Activated T-helper 1 cell treated with anti-CD3 and anti-CD28 coated beads, Interleukin-2, amount 50 U/mL, for 16 hours (primary cell): Measurements from ENCODE around the gene SHISA5.
A peak's percentile ranks its signal among the peaks of the same experiment; 100 is the strongest.
"Not testable (repeated sequence)": the region's sequence is repeated elsewhere in the genome, so short reads cannot be mapped to it uniquely, and the experiment has no call there.

ENCODE experiments used
- DNase-seq, 2 donors: peaks; one replicate each; pipeline ENCODE4 v3.0.0-alpha.2; 2020; ENCODE audit warnings: low read depth in 1 of 2, low spot score in 1 of 2

Gene SHISA5, protein sequence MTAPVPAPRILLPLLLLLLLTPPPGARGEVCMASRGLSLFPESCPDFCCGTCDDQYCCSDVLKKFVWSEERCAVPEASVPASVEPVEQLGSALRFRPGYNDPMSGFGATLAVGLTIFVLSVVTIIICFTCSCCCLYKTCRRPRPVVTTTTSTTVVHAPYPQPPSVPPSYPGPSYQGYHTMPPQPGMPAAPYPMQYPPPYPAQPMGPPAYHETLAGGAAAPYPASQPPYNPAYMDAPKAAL

DNA sequence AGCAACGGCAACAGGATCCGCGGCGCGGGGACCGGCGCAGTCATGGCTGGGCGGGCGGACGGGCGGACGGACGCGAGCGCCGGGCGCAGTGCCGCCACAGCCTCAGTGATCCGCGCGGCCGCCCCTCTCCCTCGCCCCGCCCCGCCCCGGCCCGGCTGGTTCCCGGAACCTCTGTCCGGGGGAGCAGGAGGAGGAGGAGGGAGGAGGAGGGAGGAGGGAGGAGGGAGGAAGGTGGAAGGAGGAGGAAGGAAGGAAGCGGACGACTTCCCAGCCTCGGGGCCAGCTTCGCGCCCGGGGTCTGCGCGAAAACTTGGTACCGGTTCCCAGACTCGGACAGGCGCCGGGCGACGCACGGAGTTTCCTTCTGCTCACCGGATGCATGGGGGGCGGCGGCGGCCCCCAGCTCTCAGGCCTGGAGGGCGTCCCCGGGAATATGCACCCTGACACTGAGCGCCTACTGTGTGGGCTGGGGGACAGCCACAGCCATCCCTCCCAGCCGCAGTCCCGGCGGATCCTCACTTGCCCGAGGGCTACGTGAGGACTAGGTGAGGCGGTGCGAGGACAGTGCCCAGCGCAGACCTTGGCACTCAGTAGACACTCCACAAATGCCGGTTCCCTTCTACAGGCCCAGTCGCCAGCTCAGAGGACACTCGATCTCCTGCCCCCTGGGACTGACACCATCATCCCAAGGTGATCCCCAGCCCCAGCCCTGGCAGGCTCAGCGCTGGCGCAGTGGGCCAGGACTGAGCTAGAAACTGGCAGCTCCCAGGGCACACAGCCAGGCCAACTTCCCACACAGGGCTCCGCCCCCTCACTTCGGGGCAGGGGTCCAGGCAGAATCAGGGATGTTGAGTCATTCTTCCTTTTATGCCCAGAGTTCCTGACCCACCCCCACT, at the start of gene SHISA5:
SHISA5 (minus strand) TSS at position 124 of the 896 bp plus-strand sequence; CDS start at position 44, 80 bp downstream.
- DNase-seq: peak; percentile 27 to 30

DNA sequence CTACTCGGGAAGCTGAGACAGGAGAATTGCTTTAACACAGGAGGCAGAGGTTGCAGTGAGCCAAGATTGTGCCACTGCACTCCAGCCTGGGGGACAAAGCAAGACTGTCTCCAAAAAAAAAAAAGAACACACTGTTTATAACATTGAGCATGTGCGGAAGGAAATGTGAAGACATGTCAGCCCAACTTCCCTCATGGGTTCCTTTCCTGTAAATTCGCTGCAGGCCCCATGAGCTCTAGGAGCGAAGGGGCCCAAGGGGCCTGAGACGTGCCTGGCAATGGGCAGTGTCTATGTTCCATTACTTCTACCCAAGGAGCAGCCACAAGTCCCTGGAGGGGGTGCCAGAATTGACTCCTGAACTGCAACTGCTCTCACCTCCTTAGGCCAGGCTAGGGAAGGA, 49.4 kb upstream of the SHISA5 start:
- no peak for DNase-seq

DNA sequence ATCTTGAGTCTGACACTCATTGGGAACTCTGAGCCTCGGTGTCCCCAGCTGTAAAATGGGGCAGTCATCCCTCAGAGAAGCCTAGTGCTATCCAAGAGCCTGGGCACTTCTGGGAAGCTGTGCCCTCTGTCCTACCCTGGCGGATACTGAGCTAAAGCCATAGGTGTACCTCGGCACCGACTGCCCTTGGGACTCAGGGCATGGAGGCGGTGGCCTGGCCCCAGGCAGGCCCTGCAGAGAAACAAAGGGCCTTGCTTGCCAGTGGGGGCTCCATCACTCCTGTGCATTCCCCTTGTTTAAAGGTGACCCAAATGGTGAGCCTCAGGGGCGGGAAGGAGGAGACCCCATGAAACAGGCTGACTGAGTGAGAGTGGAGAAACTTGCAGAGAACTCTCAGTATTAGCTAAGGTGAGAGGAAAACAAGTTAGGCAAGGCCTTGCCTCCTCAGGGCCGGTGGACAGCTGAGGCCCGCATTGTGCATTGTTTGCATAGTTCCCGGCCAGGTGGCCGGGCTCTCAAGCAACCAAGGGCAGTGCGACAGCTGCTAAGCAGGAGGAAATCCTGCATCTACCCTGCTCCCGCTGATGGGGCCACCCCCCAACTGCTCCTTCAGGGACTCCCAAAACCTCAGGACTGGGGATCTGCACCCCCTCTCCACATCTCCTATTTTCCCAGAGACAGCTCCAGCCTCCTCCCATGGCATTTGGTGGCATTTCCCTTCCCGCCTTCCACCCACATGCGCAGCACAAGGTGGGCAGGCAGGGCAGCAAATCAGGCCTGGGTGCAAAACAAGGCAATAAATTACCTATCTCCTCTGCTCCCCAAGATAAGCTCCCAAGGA, 48.4 kb upstream of the SHISA5 start:
- no peak for DNase-seq

DNA sequence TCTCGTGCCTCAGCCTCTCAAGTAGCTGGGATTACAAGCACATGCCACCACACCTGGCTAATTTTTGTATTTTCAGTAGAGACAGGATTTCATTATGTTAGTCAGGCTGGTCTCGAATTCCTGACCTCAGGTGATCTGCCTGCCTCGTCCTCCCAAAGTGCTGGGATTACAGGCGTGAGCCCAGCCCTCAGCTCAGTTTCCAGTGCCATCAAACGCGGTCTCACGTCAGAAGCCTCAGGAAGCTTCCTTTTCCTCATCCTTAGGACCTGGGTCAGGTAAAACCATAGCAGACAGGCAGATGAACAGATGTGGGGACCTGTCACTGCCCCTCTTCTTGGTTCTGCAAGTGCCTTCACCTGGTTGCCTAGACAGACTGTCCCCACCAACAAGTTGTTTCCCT, 47.7 kb upstream of the SHISA5 start:
- DNase-seq: not testable (repeated sequence)

DNA sequence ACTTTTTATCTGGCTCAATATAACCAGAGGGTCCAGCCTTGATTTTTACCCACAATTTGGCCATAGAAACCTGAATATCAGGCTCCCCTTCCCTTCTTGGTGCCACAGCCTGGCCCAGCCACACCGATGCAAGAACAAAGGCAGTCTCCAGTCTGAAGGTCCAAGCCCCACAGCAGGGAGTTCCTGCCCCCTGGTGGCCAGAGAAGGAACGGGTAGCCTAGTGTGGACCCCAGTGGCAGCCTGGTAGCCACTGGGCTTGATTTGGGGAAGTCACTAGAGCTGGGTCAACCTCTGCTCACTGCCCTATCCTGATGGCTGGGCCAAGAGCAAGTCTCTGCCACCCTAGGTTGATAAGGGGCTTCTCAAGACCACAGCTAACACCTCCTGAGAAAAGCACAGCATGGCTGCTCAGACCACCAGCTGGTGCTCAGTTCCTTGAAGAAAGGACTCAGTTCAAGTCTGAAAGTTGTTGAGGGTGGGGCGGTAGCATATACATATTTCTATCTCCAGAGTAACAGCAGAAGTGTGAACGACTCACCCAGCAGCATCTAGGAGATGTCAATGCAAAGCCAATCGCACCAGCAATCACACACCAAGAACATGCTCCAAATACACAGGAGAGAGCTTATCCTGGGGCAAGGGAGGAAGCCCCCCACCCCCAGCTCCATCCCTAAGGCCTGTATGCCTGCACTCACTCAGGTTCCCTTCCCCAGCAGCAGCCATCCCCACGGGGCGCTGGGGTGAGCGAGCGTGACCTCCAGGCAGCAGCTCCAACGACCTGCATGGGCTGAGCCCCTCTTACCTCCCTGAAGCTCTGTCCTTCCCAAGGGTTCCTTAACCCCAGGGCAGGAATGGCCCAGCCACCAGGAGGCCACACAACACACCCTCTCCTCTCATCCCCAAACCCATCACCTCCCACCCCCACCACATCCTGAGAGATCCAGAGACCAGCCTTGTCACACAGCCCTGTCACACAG, 45.0 kb upstream of the SHISA5 start:
- peak; percentile 68 to 78 for DNase-seq

DNA sequence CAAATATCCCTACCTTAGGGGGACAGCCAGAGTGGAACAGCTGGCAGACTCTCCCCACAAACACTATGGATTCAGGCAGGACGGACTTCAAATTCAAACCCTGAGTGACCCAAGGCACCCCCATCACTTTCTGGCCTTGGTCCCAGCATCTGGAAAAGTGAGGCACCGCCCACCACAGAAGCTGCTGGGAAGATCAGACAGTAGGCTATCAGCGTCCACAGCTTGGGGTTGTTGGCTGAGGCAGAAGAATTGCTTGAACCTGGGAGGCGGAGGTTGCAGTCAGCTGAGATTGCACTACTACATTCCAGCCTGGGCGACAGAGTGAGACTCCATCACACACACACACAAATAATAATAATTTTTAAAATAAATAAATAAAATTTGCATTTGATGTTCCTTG, 44.2 kb upstream of the SHISA5 start:
- DNase-seq: no peak

DNA sequence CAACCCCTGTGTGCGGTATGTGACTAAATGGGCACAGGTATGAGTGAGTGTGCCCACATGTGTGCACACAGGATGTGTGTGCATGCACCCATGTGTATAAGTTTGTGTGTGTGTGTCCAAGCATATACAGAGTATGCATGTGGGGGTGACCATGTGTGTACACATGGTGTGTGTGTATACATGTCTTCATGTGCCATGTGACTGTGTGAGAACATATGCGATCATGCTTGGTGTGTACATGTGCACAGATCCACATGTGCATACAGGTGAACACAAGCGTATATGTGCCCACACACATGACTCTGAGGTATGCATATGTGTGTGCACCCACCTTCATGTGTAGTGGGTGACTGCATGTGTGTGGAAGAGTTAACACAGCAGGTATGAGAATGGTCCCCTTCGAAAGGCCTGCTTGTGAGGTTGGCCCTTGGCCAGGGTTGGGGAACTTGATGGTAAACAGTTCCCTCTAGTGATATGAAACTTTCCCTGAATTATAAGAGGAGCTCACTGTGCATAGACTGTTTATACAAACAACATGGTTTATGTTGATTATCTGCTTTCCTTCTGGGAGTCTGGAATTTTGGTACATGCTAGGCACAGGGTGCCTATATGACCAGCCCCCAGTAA, 42.3 kb upstream of the SHISA5 start:
- no peak for DNase-seq

DNA sequence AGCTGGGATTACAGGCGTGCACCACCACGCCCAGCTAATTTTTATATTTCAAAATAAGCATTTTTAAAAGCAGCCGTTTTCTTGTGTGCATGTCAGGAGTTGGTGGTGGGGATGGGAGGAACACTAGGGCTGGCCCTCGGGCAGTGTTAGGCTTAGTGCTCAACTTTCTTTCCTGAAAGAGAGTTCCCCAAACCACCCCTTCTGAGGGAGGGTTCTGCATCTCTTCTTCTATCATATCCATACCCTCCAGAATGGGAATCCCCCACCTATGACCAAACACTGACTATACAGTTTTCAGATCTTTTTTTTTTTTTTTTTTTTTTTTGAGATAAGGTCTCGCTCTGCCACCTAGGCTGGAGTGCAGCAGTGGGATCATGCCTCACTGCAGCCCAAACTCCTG, 40.2 kb upstream of the SHISA5 start:
- no peak for DNase-seq

DNA sequence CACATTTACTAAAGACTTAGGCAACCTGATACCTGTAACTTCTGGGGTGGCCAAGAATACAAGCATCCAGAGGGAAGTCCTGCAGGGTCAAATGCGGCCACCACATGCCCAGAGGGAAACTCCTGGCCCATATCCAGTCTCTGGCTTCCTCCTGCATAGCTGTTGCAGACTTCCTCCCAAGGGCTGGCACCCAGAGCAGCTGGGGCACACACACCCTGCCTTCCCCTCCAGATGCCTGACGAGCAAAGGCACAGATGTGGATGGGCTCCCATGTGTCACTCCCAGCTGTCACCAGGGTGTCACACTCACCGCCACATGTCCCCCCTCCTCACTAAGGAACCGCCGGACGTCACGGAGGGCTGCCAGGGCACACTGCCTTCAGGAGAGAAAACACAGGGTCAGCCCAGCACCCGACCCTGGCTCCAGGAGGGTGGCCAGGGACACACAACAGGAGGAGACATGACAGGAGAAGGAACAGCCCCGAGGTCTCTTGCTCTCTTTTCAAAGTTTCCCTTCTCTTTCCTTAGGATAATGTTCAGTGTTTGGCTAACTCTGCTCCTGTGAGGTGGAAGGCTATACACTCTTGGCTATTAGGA, 39.4 kb upstream of the SHISA5 start:
- DNase-seq: no peak

DNA sequence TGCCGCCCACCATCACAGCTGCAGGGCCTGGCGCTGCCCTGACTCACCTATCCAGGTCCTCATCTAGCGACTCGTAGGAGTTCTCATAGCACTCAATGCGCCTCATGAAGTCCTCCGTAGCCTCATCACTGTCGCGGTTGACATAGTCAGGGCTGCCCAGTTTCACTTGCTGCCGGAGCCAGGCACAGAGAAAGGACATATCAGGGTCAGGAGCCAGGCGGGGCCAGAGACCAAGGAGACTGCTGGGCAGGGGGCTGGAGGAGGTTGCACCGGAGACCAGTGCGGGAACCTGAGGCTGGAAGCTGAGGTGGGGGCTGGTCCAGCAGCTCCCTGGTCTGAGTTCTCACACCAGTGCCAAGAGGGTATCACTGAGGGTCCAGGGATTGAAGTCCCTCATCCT, 34.5 kb upstream of the SHISA5 start:
- DNase-seq: no peak

DNA sequence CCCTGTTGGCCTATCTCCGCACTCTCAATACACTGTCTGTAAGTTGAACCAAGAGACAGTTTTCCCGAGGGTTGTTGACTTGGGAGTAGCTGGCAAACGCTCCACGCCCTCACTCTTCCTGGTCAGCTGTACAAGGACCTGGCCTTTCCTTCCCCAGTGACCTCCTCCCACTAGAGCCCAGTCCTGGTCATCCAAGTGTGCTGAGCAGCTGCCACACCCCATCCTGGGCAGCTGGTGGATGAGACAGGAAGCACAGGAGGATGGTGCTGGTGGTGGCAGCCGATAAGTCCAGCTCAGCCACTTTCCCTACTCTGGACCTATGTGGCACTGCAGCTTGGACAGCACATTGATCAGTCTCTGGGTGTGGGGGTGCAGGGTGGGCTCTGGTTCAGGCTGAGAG, 32.8 kb upstream of the SHISA5 start:
- no peak for DNase-seq

DNA sequence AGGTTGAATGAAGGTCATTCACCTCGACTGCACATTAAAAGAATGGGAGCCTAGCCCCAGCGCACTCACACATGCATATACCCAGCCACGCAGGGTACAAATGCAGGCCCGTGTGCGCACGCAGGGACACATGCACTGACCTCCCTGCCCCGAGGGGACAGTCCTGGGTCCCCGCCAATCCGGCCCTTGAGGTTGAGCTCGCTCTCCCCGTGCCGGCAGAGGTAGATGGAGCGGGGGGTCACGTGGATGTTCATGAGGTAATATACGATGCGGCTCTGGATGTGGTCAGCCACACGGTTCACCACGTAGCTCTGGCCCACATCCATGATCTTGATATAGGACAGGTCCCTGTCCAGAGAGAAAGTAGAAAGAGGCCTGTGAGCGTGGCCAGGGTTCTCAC, 32.1 kb upstream of the SHISA5 start:
- DNase-seq: no peak

DNA sequence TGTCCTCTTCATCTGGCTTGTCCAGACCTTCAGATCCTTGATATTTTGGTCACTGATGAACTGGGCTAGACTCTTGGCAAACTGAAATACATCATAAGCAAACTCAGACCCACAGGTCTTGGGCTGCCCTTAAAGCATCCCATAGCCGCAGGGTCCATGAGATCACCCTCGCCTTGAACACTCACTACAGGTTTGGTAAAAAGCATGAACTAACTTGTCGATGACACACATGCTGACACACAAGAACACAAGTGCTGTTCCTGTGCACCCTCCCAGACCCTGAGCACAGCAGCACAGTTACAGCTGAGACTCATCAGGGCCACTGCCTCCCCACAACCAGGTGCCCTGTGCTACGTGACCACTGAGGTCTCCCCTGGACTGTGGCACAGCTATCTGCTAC, 31.6 kb upstream of the SHISA5 start:
- no peak for DNase-seq

DNA sequence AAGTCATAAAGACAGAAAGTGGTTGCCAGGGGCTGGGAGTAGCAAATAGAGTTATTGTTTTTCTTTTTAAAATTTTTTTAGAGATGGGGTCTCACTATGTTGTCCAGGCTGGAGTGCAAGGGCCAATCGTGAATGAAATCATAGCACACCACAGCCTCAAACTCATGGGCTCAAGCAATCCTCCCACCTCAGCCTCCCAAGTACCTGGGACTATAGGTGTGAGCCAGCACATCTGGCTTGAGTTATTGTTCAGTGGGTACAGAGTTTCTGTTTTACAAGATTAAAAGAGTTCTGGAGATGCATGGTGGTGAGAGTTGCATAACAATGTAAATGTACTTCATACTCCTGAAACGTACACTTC, 29.0 kb upstream of the SHISA5 start:
- DNase-seq: no peak

DNA sequence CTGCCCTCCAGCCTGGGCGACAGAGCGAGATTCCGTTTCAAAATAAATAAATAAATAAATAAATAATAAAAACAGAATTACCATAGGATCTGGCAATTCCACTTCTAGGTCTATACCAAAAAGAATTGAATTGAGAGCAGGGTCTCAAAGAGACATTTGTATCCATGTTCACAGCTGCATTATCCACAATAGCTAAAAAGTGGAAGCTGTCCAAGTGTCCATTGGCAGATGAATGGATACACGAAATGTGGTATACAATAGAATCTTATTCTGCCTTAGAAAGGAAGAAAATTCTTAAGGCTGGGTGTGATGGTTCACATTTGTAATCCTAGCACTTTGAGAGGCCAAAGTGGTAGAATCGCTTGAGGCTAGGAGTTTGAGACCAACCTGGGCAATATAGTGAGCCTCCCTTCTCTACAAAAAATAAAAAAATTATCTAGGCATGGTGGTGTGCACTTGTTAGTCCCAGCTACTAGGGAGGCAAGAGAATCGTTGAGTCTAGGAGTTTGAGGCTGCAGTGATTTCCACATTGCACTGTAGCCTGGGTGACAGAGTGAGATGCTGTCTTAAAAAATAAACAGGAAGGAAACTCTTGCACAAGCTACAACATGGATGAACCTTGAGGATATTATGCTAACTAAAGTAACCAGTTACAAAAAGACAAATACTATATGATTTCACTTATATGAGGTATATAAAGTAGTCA, 28.4 kb upstream of the SHISA5 start:
- no peak for DNase-seq

DNA sequence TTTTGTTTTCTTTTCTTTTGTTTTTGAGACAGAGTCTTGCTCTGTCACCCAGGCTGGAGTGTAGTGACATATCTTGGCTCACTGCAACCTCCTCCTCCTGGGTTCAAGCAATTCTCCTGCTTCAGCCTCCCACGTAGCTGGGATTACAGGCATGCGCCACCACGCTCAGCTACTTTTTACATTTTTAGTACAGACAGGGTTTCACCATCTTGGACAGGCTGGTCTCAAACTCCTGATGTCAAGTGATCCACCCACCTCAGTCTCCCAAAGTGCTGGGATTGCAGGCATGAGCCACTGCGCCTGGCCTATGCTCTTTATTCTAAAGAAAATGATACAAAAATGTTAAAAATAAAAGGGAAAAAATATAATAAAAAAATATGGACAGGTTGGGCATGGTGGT, 26.7 kb upstream of the SHISA5 start:
- DNase-seq: not testable (repeated sequence)

DNA sequence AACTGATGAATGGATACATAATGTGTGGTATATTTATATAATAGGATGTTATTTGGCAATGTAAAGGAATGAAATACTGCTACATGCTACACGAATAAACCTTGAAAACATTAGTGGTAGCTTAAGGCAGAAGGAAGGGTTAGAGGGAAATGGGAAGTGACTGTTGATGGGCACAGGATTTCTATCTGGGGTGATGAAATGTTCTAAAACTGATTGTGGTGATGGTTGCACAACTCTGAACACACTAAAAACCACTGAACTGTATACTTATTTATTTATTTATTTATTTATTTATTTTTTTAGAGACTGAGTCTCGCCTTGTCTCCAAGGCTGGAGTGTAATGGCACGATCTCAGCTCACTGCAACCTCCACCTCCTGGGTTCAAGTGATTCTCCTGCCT, 24.8 kb upstream of the SHISA5 start:
- no peak for DNase-seq

DNA sequence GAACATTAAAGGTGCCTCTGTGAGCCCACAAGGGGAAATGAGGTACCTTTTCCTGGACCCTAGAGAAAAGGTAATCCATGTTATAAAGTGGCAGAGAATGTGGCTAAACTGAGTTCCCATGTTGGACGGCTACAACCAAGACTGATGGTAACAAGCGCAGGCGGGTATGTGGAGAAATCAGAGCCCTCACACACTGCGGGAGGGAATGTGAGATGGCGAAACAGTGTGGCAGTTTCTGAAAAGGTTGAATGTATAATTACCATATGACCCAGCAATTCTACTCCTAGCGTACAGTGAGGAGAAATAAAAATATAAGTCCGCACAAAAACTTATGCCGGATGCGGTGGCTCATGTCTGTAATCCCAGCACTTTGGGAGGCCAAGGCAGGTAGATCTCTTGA, 24.1 kb upstream of the SHISA5 start:
- DNase-seq: no peak

DNA sequence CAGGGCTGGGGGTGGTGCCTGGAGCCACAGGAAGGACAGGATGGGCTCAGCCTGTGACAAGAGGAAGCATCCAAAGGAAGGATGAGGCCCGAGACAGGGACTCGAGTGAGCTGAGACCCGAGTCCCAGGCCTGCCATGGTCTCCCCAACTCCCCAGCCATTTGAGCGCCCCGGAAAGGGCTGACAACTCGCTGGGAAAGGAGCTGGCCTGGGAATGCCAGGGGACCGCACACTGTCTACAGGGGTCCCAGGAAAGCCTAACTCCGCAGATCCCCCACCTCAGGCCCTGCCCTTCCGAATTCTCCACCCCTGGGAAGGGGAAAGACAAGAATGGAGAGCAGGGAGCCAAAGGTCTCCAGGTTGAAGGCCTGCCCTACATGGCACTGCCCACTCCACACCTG, 21.0 kb upstream of the SHISA5 start:
- DNase-seq: no peak
